HepG2 (cell line): ENCODE measurements around the gene POLR3F. TPM values are rescaled to one million over a fixed set of nuclear protein-coding genes. Genes with fewer than 3 reads are reported as not detected.

Experiments used
- CCAR2 ChIP-seq: fragments of 200-400 bp; formaldehyde crosslinking; optimal IDR thresholded peaks from 2 replicates; pipeline ENCODE3; 2018; ENCODE audit warnings: low read depth, mild to moderate bottlenecking, low read length, moderate library complexity
- FOXO4 ChIP-seq: sonication (generic); formaldehyde crosslinking; conservative IDR thresholded peaks from 2 replicates; pipeline ENCODE4 v1.8.1; 2023; ENCODE audit warnings: missing genetic modification reagents
- NFAT5 ChIP-seq: sonication (generic); formaldehyde crosslinking; IDR thresholded peaks from 2 replicates; pipeline ENCODE4 v1.4.0; 2020; ENCODE audit warnings: missing genetic modification reagents
- NPAS2 ChIP-seq: sonication (generic); formaldehyde crosslinking; IDR thresholded peaks from 2 replicates; pipeline ENCODE4 v1.8.0; 2022; ENCODE audit warnings: mild to moderate bottlenecking, missing genetic modification reagents, borderline replicate concordance
- NR2F1 ChIP-seq, 2 experiments: fragments of 450-650 bp in 1 of 2; formaldehyde crosslinking in 1 of 2; IDR thresholded peaks; 2 replicates each; pipeline versions ENCODE4 v1.5.0 to v1.6.1; 2016 to 2020; ENCODE audit warnings: mild to moderate bottlenecking in 1 of 2, missing compliant biosample characterization in 1 of 2, missing genetic modification reagents in 1 of 2, moderate library complexity in 1 of 2
- TBL1XR1 ChIP-seq: fragments of 150-350 bp; IDR thresholded peaks from 2 replicates; pipeline ENCODE4 v1.6.1; 2014; ENCODE audit warnings: borderline replicate concordance, low read length; ENCODE audit not compliant: partially characterized antibody
- TBP ChIP-seq: sonication (generic); formaldehyde crosslinking; IDR thresholded peaks from 2 replicates; pipeline ENCODE4 v1.5.0; 2020; ENCODE audit warnings: missing genetic modification reagents
- TFAP4 ChIP-seq: sonication (generic); IDR thresholded peaks from 2 replicates; pipeline ENCODE4 v1.6.1; 2016; ENCODE audit warnings: low read depth, borderline replicate concordance
- TFDP2 ChIP-seq: sonication (generic); formaldehyde crosslinking; IDR thresholded peaks from 2 replicates; pipeline ENCODE4 v1.4.0; 2020; ENCODE audit warnings: missing genetic modification reagents
- YEATS2 ChIP-seq: sonication (generic); formaldehyde crosslinking; IDR thresholded peaks from 2 replicates; pipeline ENCODE4 v1.4.0; 2020; ENCODE audit warnings: missing genetic modification reagents, borderline replicate concordance
- ZNF230 ChIP-seq: sonication (generic); formaldehyde crosslinking; IDR thresholded peaks from 2 replicates; pipeline ENCODE4 v1.4.0; 2020; ENCODE audit warnings: mild to moderate bottlenecking, missing genetic modification reagents
- ZNF672 ChIP-seq: sonication (generic); formaldehyde crosslinking; IDR thresholded peaks from 2 replicates; pipeline ENCODE4 v1.8.1; 2022; ENCODE audit warnings: missing genetic modification reagents
- polyA plus RNA-seq, 8 experiments: library from polyadenylated mRNA; depleted of rRNA in 3 of 8; stranded (reverse) in 7 of 8; unstranded in 1 of 8; fragments of >200 nt; fragmentation: Illumina TruSeq in 4 of 8; extraction: Trizol in 4 of 8; gene quantifications; 2 replicates each; pipeline versions ENCODE4 v1.2.1 to v1.2.3, GENCODE V29; 2011 to 2016; ENCODE audit warnings: low read depth in 4 of 8, missing spikeins in 1 of 8, mixed read lengths in 1 of 8; ENCODE audit not compliant: insufficient read depth in 1 of 8
- total RNA-seq, 5 experiments: library from RNA; depleted of rRNA; stranded (reverse); fragments of >200 nt; fragmentation: Illumina TruSeq; extraction: Trizol; gene quantifications; 2 replicates each; pipeline ENCODE4 v1.2.3, GENCODE V29; 2016; ENCODE audit warnings: low read depth in 1 of 5

POLR3F gene
- total and polyA plus RNA-seq, 2 of the 13 experiments (the other 11 are each of a cell fraction or from before 2014, with no cell fraction given): 11.7 to 25.5 TPM

GRCh38 chr20:18496740-18497592, 29.8 kb downstream of the POLR3F start, which contains the start of gene RBBP9 (continued):
- TF ChIP-seq YEATS2 (CRISPR knock-in tag) (peak; percentile 89; the same call in 1 of the 2 replicates), TBP (CRISPR knock-in tag) (no peak), TBL1XR1 (peak; percentile 50), FOXO4 (CRISPR knock-in tag) (no peak), TFDP2 (CRISPR knock-in tag) (peak; percentile 90), NPAS2 (CRISPR knock-in tag) (no peak), CCAR2 (no peak), NFAT5 (peak; percentile 64; the same call in 1 of the 2 replicates), ZNF230 (CRISPR knock-in tag) (peak; percentile 91), NR2F1 (CRISPR knock-in tag; IDR thresholded peaks at IDR 0.05) (no peak), TFAP4 (0 out of 2 replicates have a peak, but pooled peaks have one; percentile 44), ZNF672 (CRISPR knock-in tag) (no peak)
